GM19193 (cell line): ENCODE data around the gene KIF18A.
A peak's percentile ranks its signal among the peaks of the same experiment; 100 is the strongest.

Experiments
- POLR2A ChIP-seq: IDR thresholded peaks from 4 replicates; pipeline ENCODE4 v1.6.1; 2011; ENCODE audit not compliant: insufficient read depth, insufficient read length; ENCODE audit errors: extremely low read depth

Gene KIF18A

DNA sequence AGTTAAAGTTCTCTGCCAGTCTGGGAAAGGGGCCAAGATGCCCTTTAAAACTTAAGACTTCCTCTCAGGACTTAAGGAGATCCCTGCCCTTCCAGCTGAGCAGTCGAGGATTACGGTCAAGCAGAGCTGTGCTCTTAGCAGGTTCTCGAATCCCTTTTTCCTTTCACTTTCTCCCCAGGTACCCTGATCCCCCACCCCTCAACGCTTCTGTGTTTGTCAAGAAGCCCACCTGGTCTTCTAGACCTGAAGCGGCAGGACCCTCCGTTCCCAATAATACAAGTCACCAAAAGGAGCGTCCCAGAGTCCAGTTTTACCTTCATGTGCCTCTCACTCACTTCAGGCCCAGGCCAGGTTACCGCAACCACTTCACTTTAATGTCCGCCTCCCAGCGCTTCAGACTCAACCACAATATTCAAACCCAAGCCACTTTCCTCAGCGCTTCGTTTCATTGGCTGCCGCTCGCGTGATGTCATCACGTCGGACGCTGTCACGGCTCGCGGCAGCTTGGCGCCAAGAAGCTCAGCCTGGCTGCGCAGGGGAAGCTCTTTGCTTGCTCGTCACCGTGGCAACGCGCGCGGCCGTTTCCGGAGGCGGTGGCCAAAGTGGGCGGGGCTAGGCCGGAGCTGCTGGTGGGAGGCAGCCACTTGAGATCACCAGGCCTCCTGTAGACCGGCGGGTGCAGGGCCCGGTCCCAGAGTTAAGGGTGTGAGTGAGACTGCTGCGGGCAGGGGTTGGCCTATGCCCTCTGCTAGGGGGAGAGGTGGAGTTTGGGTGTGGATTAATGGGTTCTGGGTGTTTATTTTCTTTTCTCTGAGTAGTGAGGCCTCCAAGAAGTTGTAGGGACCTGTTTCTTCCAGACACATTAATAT, at the start of gene KIF18A, which contains the start of gene METTL15:
Gene KIF18A (minus strand): TSS at position 407 of the 869 bp plus-strand sequence. CDS start 10,209 bp downstream, outside the sequence.
Gene METTL15 (plus strand): TSS at position 639 of the 869 bp plus-strand sequence. CDS start 4,947 bp downstream, outside the sequence.
- peak; percentile 74 for TF ChIP-seq POLR2A

DNA sequence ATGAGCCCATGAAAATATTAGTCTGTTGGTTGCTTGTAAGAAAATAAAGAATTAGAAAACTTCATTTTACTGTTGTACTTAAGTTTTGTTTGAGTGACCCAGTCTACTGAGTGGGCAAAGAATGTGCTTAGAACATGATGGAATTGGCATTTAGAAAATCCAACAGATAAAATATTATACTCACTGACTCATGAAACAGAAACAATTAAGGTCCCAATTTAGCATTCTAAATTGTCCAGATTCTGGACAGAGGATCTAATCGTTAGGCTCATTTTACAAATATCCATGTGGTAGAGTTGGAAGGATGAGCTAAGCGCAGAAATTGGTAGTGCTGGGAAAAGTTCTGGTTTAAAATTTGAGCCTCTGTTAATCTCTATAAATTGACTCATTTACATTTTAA, 45.6 kb upstream of the KIF18A start:
- no peak for TF ChIP-seq POLR2A

DNA sequence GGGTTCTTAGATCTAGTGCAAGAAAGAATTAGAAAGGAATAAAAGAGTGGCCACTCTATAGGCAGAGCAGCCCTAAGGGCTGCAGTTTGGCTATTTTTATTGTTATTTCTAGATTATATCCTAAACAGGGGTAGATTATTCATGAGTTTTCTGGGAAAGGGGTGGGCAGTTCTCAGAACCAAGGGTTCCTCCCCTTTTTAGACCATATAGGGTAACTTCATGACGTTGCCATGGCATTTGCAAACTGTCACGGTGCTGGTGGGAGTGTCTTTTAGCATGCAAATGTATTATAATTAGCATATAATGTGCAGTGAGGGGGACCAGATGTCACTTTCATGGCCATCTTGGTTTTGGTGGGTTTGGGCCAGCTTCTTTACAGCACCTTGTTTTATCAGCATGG, 44.8 kb upstream of the KIF18A start:
- no peak for TF ChIP-seq POLR2A

DNA sequence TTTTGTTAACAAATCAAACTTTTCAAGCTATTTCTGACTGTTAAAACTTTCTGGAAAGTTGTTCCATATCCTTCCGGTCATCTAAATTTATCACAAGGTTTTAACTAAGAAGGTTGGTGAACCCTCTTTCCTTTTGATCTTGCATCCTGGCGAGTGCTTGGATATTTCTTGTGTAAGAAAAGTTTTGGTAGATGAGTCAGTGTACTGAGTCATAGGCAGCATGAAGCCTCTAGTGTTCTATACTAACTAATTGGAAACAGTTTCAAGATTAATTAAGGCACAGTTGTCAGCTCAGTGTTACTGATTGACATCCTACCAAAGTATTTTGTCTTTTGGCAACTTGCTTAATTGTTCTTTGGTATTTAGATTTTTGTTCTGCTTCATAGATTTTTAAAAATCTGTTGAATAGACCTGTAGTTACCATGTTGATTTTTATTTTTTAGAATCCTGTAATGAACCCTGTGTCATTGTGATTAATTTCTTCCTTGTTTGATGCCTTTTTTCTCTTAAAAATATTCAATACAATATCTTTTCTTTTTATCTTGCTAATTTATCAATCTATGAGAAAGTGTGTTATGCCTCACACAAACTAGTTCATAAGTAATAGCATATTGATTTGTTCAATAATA, 38.3 kb upstream of the KIF18A start:
- TF ChIP-seq POLR2A = no peak

DNA sequence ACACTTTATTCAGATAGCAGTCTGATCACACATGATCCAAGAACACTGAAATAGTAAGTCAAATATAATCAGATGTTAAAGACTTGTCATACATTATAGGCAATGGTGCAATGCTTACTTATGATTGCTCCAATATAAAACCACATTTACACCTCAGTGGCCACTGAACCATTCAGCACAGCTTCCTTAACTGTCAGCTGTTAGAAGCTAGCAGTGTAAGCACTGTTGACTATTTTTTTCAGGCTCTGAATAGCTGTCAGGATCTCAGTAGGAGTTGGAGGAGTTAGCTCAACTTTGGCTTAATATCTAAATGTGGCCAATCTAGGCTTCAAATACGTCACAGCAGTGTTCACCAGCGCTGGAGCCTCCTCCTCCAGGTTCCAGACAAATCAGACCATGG, 36.9 kb upstream of the KIF18A start:
- TF ChIP-seq POLR2A = no peak

DNA sequence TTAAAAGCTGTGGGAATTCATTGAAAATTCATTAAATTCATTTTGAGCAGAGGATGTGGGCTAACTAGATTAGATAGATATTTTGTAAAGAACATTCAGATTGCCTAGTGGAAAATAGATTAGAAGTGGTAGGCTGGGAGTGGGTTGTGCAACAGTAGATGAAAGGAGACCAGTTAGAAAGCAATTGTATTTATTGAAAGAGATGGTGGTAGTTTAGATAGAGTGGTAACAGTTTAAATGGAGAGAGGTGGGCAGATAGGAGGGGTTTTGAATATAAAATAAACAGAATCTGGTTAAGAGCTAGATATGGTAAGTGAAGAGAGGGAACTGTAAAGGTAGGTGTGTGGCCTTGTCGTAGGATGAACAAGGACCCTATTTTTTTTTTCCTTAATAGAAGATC, 34.8 kb upstream of the KIF18A start:
- TF ChIP-seq POLR2A = no peak

DNA sequence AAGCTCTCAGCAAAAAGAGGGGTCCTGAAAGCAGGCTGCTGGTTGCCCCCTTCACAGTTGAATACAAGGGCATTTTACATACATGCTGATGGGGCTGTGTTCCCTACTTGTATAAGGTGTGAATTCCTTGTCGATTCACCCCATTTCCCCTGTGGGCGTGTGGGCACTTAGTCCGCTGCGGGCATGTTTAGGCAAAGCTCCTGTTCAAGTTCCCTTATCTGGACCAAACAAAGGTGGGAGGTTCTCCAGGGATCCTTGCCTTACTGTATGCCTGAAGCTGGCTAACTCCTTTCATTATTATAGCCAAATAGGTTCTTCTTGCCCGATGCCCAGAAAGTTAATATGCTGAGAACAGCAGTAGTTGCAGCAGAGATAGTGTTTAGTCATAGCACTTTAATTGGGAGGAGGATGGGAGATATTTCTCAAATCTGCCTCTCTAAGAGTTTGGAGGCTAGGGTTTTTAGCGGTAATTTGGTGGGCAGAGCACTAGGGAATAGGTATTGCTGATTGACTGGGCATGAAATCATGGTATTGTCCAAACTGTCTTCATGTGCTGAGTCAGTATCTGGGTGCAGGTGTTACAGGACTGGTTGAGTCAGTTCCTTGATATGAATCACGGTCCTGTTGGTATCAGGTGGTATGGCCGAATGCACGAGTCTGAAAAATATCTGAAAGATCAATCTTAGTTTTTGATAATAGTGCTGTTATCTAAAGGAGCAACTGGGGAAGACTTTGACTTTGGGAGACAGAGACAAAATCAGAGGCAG, 32.9 kb upstream of the KIF18A start:
- no peak for TF ChIP-seq POLR2A

DNA sequence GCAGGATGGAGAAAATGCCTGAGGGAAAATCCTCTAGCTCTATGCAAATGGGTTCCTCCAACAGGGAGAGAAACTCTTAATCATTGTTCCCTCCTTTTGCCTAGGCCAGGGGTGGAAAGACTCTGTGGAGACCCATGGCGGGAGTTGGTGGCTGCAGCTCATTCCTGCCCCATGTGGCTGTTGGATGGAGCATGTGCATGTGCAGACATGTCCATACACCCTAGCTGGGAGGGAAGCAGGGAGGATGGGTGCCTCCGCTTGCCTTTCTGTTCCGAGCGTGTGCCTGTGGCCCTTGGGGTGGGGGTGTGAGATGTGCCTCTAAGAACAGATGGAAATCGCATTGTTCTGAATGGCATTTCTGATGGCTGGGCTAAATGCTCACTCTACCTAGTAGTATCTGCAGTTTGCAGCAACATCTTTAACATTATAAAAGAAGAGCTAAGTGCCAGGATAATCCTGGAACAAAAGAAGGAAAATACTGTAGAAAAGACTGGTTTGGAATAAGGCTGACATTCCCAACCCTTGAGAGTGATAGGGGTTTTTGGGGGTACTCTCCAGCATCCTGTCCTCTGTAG, 32.0 kb upstream of the KIF18A start:
- TF ChIP-seq POLR2A = no peak

DNA sequence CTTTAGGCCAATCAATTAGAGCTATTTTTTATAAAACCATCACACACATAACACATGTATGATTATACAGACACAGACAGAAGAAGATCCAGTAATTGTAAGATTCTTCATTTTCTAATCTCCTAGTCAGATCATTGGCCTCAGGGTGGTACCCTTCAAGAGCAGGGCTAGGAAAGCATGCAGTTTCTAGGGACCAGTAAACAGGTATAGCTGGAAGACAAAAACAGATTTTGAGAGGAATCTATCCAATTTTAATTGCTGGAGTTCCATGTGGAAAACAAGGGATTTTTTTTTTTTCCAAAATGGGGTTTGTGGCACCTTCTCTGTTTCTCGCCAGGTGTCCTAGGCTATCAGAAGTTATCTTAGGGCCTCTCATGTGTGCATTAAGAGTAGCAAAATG, 29.9 kb upstream of the KIF18A start:
- no peak for TF ChIP-seq POLR2A

DNA sequence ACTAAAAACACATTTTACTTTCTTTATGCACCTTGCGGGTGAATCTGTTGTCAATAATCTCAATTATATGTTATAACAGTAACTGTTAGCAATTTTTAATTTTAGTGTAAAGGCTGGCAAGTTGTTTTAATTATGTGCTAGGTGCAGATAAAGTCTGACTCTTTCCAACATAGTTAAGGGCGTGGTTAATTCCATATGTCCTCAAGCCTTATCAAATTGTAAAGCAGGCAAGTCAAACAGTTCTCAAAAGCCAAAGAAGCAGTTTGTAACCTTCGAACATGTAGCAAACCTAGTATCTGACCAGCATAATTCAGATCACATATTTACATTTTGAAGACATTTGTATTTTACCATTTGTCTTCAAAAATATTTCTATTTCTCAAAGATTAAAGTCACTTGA, 29.4 kb upstream of the KIF18A start:
- no peak for TF ChIP-seq POLR2A

DNA sequence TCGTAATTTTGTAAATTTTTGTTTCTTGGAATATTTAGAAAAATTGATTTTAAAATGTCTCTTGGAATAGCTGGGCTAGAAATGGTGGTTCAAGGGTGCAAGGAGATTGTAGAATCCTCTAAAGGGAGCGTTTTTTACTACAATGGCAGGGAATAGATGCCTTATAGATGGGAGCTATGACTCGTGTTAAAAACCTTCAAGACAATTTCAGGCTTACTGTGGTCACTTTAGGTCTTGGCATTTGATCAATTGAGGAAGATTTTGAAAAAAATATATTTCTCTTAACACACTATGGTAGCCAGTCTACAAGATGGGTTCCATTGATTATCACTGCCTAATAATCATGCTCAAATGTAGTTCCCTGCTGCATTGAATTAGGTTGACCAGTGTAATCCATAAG, 25.2 kb upstream of the KIF18A start:
- no peak for TF ChIP-seq POLR2A

DNA sequence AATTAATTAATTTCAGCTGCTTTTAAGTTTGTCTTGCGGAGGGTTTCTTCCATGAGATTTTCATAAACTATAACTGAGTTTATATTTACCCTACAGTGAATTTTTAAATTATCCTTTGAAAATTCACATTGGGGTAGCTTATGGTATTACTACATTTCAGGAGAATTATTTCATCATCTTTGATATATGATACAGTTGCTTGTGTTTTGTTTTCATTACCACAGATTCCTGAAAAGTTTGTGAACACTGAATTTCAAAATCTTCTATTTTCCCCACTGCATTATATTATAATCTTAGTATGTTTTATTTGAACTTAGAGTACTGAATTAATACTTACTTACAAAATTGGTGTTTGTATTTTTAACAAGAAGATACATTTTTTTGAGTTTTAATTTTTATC, 24.6 kb upstream of the KIF18A start:
- no peak for TF ChIP-seq POLR2A

DNA sequence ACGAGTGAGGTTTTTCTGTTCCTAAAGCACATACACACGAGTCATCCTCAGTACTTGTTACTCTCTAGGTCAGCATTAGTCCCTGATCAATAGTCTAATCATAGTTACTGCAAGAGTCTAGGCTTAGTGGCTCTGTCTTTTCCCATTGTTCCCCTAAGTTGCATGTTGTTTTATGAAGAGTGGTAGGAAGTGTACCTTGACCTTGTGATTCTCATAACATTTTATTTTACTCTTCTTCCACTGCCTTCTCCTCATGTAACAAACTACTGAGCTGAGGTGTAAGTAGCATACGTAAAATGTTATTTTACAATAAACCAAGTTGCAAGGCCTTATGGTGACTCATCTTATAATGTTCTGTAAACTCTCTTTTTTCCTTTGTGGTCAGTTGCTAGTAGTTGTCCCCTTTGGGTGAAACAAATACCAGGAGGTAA, 15.2 kb upstream of the KIF18A start:
- TF ChIP-seq POLR2A = no peak

DNA sequence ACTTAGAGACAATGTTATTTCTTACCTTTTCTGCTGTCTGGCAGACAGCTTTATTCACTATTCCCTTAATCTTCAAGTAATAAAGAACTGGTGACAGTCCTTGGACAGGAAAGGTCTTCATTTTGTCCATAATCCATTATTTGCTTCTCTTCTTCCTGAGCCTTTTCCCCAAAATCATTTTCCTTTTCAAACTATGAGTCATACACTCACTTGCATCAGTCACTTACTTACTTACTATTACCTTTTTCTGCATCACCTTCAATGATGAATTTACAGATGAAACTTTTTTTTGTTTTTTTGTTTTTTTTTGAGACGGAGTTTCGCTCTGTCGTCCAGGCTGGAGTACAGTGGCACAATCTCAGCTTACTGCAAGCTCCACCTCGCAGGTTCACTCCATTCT, 9.8 kb upstream of the KIF18A start:
- TF ChIP-seq POLR2A = no peak

DNA sequence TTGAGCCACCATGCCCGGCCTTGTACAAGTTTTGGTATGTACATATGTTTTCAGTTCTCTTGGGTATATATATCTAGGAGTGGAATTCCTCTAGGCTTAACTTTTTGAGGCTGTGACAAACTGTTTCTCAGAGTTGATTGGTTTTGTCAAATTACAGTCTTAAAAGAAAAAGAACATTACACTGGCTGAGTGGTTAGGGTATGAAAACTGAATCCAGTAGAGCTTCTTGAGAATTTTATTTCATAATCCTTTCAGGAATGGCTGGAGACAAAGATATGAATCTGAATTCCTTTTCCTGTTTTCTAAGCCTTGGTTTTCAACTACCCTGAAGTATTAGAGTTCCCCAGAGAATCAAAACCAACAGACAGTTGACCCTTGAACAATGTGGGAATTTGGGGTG, 6.8 kb upstream of the KIF18A start:
- no peak for TF ChIP-seq POLR2A
